GM19438 (cell line): ENCODE data around the gene OTOG.

Source experiments
- ATAC-seq: cut with Tn5 transposase; IDR thresholded peaks from one replicate; pipeline ENCODE4 v1.9.1; 2021; ENCODE audit warnings: low read depth; ENCODE audit not compliant: unreplicated experiment

Gene OTOG

GRCh38 chr11:17600316-17601255 is 53.5 kb downstream of the OTOG start:
- no peak for ATAC-seq

- no peak for ATAC-seq
These were observed 54.2 kb downstream of the OTOG start for GRCh38 chr11:17601256-17601671.

GRCh38 chr11:17601676-17602075 is 54.6 kb downstream of the OTOG start:
- no peak for ATAC-seq

DNA sequence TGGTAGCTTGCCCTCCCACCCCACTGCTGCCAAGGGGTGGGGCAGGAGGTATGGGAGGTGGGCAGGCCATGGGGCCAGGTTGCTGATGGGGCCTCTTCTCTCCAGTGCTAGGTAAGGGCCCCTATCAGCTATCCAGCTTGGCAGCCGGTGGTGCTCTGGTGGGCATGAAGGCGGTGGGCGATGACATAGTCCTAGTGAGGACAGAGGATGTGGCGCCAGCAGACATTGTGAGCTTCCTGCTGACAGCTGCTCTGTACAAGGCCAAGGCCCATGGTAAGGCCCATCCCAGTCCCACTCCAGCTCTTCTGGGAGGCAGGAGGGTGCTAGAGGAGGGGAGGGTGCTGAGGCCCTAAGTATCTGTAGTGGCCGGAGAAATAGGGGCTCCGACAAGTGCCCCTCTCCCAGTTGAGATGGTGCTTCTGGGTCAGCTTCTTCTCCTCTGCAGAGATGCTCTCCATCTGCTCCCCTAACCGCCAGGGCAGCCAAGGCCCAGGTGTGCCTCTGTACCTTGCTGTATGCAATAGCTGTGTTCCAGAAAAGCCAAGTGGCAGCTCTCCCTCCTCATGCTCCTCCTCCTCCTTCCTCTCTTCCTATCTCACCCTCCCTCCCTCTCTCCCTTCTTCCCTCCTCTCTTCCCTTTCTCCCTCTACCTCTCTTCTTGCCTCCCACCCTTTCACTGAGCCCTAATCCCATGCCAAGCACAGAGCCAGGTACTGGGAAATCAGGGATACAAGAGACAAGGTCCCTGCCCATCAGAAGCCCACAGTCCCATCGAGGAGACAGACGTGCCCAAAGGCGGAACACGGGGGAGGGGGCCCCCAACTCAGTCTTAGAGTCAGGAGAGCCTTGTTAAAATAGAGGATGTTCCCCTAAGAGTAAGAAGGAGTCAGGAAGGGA is 55.3 kb downstream of the OTOG start:
- ATAC-seq = no peak

- no peak for ATAC-seq
These were observed 56.2 kb downstream of the OTOG start for GRCh38 chr11:17603056-17603825.

- no peak for ATAC-seq
These were observed 57.3 kb downstream of the OTOG start for GRCh38 chr11:17604201-17604914.

GRCh38 chr11:17604915-17605233 is 57.8 kb downstream of the OTOG start:
- no peak for ATAC-seq

- no peak for ATAC-seq
These were observed 58.6 kb downstream of the OTOG start for GRCh38 chr11:17605651-17606122.

DNA sequence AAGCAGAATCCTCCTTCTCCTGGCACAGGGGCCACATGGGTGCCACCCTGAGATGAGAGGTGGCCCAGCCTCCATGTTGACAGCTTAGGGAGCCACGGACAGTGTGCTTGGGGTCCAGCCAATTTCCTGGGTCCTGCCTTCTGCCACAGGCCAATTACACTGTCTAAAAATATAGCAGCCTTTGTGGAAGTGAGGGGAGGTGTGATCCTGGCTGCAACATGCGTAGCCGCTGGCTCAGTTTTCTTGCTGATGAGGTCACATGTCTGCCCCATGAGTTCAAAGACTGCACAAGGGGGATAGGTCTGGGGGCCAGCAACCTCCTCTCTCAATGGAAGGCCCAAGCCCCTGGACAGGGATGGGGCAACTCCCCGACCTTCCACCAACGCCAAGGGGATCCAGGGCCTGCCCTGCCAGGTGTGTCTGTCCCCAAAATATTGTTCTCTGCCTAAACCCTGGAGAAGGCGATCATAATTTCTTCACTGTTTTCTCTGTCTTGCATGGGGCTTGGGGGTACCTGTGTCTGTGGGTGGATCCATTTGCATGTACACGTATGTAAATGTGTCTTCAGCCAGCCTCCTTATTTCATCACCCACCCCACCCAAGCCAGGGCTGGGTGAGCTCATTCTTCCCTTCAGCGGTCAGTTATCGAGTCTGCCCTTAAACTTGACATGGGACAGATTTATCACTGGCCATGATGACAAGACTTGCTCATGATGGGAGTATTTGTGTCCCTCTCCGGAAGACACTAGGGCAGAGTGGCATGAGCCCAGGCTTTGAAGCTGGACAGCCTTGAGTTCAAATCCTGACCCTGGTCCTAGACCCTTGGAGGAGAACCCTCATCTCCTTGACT is 59.4 kb downstream of the OTOG start:
- no peak for ATAC-seq

GRCh38 chr11:17607083-17607429 is 60.0 kb downstream of the OTOG start:
- ATAC-seq = no peak

DNA sequence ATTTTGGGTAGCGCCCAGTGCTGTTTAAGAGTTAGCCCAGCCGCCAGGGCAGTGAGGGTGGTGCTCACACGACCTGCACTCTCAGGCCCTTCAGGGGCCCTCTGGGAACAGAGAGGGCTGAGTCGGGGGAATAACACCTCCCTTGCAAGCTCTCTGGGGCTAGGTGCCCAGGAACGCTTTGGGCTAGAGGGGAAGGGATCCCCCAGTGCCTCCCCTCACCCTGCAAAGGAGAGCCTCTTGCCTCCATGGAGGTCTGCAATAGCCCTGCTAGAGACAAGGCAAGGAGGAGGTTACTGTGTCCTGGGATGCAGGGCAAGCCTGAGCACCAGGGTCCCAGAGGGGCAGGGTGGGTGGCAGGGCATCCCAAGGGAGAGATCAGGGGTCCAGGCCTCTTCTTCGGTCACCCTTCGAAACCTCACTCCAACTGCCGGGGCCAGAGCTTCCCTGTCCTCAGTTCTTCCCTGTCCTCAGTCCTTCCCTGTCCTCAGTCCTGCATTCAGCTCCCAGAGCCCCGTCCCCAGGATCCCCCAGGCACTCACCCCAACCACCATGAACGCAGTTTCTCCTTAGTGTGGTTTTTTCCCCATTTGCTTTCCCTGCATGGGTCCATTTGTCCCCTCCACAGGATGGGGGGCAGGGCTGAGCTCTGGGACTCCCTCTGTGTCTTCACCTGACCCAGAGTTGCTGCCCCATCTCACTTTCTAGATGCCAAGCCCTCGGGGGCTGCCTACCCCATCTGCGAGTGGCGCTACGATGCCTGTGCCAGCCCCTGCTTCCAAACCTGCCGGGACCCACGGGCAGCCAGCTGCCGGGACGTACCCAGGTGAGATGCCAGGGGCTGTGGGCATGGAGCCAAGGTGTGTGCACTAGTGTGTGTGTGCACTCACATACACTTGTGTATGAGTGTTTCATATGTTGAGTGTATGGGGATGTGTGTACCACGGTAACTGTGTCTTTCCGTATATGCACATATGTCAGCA is 60.8 kb downstream of the OTOG start:
- ATAC-seq = no peak

DNA sequence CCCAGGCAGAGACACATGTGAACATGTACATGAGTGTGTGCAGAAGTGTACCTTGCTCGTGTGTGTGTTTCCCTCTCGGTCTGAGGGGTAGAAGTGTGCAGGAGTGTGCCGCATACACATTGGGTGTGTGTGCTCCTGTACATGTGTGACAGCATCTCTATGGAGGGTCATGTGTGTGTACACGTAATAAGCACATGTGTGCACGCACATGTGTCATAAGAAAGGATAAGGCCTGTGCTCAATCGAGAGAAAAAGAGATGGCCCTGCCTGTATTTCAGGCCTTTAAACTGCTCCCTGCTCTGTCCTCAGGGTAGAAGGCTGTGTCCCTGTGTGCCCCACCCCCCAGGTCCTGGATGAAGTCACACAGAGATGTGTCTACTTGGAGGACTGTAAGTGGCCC is 61.8 kb downstream of the OTOG start:
- no peak for ATAC-seq

- ATAC-seq = no peak
These were observed 62.4 kb downstream of the OTOG start for GRCh38 chr11:17609291-17610084.

DNA sequence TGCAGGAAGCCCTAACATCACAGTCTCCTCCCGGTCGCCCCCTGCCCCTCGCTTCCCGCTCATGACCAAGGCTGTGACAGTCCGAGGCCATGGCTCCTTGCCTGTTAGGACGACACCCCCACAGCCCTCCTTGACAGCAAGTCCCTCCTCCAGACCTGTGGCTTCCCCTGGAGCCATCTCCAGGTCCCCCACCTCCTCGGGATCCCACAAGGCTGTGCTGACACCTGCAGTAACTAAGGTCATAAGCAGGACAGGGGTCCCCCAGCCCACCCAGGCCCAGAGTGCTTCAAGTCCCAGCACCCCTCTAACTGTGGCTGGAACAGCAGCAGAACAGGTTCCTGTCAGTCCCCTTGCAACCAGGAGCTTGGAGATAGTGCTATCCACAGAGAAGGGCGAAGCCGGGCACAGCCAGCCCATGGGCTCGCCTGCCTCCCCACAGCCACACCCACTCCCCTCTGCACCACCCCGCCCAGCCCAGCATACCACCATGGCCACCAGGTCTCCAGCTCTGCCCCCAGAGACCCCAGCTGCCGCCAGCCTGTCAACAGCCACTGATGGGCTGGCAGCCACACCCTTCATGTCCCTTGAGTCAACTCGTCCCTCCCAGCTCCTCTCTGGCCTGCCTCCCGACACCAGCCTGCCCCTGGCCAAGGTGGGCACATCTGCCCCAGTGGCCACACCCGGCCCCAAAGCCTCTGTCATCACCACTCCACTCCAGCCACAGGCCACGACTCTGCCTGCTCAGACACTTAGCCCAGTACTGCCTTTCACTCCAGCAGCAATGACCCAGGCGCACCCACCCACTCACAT is 63.2 kb downstream of the OTOG start:
- no peak for ATAC-seq

GRCh38 chr11:17611049-17611448 is 64.0 kb downstream of the OTOG start:
- no peak for ATAC-seq

DNA sequence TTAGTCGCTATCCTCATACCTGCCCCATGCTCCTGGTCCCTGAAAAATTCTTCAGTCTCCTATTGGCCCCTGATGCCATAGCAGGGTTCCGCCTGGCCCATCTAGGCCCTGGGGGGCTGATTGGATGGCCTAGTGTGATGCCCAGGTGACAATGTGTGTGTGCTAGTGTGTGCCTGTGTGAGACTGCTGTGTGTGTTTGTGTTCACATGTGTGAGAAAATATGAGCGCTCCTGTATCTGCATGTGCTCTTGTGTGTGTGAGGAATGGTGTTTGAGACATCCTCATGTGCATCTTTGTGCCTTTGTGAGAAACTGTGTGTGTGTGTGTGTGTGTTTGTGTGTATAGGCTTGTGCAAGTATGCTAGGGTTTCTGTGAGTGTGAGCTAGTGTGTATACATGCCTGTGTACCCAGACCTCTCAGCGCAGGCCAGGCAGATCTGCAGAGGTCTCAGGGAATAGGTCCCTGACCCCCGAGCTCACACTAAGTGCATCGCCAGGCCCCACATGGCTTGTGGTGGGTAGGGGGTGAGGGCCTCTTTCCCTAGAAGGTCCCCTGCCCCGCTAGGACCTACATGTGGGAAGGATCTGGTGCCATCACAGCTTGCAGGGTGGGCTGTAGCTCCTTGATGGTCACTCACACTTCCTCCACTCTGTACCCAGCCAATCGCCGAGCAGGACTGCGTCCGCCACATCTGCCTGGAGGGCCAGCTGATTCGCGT is 64.6 kb downstream of the OTOG start:
- no peak for ATAC-seq
